Karpas-422 (cell line): ENCODE measurements around the gene WDR76. TPM values are rescaled to one million over a fixed set of nuclear protein-coding genes. Genes with fewer than 3 reads are reported as not detected.

ENCODE experiments used
- DNase-seq: peaks from one replicate; pipeline ENCODE4 v3.0.0-alpha.2; 2015
- H2AFZ ChIP-seq: fragments of 200-600 bp; sonication (generic); 2 replicates; pipeline ENCODE4 v1.6.1; 2014; ENCODE audit warnings: antibody characterized with exemption, low read length, mixed read lengths
- H3K27ac ChIP-seq: fragments of 200-600 bp; sonication (generic); 2 replicates; pipeline ENCODE4 v1.5.1; 2014; ENCODE audit warnings: mild to moderate bottlenecking, low read length, moderate library complexity
- H3K27me3 ChIP-seq: fragments of 200-600 bp; sonication (generic); 2 replicates; pipeline ENCODE4 v1.6.1; 2014; ENCODE audit warnings: low read length, mixed read lengths
- H3K36me3 ChIP-seq: fragments of 200-600 bp; sonication (generic); 2 replicates; pipeline ENCODE4 v1.6.1; 2014; ENCODE audit warnings: low read length, mixed read lengths; ENCODE audit not compliant: insufficient read depth
- H3K4me1 ChIP-seq: fragments of 200-600 bp; sonication (generic); 2 replicates; pipeline ENCODE4 v1.6.1; 2014; ENCODE audit warnings: mild to moderate bottlenecking, low read length, mixed read lengths
- H3K4me2 ChIP-seq: fragments of 200-600 bp; sonication (generic); 2 replicates; pipeline ENCODE4 v1.6.1; 2014; ENCODE audit warnings: low read length, low read depth, mild to moderate bottlenecking; ENCODE audit not compliant: poor library complexity, severe bottlenecking
- H3K4me3 ChIP-seq: fragments of 200-600 bp; sonication (generic); 2 replicates; pipeline ENCODE4 v1.5.1; 2014; ENCODE audit warnings: mild to moderate bottlenecking, antibody characterized with exemption, low read length, mixed read lengths
- H3K79me2 ChIP-seq: fragments of 200-600 bp; sonication (generic); 2 replicates; pipeline ENCODE4 v1.6.1; 2014; ENCODE audit warnings: mild to moderate bottlenecking, low read length, mixed read lengths
- H3K9ac ChIP-seq: fragments of 200-600 bp; sonication (generic); 2 replicates; pipeline ENCODE4 v1.6.0; 2014; ENCODE audit warnings: low read length
- H3K9me2 ChIP-seq: fragments of 200-600 bp; sonication (generic), shearing (Covaris generic); replicated peaks from 2 replicates; pipeline ENCODE4 v1.6.0; 2014; ENCODE audit warnings: mild to moderate bottlenecking, low read length, moderate library complexity; ENCODE audit not compliant: insufficient read depth
- H3K9me3 ChIP-seq: fragments of 300-700, 200-600 bp; sonication (generic); 2 replicates; pipeline ENCODE4 v1.6.1; 2014; ENCODE audit warnings: low read length, mixed read lengths
- H4K20me1 ChIP-seq: fragments of 200-600 bp; sonication (generic); 2 replicates; pipeline ENCODE4 v1.6.1; 2014; ENCODE audit warnings: mild to moderate bottlenecking, antibody characterized with exemption, low read length, low read depth; ENCODE audit not compliant: insufficient read depth
- total RNA-seq: library from RNA; depleted of rRNA; stranded (reverse); fragments of >200 nt; shearing (Covaris generic); gene quantifications from 2 replicates; pipeline ENCODE4 v1.2.3, GENCODE V29; 2014; ENCODE audit warnings: low replicate concordance

The WDR76 gene
- total RNA-seq, 1 experiment from 2014 or later, result 43.8 TPM

DNA sequence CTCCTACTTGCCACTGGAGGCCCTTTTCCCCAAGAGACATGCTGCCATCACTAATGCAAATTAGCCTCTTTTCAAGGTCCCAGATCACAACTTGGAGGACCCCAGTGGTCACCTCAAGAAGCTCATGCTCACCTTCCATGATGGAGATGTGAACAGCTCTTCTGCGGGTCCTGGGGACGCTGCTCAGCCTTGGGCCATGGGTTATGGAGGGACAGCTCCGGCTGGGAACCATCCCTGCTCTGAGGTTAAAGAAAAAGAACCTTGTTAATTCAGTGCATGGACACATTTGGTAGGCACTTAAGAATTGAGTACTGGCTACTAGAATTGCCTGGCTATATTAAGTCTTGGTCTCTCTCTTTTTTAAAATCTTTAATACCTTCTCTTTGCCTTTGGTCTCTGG, 56.8 kb downstream of the WDR76 start:
- Histone ChIP-seq H3K4me2 (no peak overlapping the region), H3K36me3 (peaks cover 23% of the 10 kb centered on the region), H3K9ac (no peak overlapping the region), H2AFZ (no peak overlapping the region), H3K9me2 (no peaks in the 10 kb centered on the region), H3K79me2 (no peaks in the 10 kb centered on the region), H4K20me1 (no peaks in the 10 kb centered on the region), H3K4me1 (peaks cover 12% of the 10 kb centered on the region), H3K27me3 (no peaks in the 10 kb centered on the region), H3K4me3 (no peak overlapping the region), H3K27ac (no peak overlapping the region), H3K9me3 (no peaks in the 10 kb centered on the region)
- DNase-seq, result no peak

DNA sequence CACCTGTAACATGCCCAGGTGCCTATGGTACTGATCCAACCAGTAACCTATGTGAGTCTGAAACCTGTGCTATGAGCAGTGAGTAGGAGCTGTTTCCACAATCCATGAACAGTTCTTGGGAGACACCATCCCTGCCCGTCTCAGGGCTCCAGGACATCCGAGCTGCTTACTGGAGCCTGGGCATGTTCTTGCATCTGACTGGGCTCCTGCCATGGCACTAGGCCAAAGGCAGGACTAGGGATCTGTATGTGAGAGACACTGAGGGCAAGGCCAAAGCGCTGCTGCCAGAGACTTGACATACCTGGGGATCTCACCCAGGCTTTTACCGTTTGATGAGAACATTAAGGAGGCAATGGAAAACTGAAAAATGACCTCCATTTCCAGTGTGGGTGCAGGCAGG, 59.8 kb downstream of the WDR76 start:
- no peak overlapping the region for H3K4me3 ChIP-seq
- no peak overlapping the region for H3K9ac ChIP-seq
- no peak overlapping the region for H3K4me2 ChIP-seq
- H3K4me1 ChIP-seq, result no peaks in the 10 kb centered on the region
- H3K27ac ChIP-seq, result no peak overlapping the region
- H3K27me3 ChIP-seq, result no peaks in the 10 kb centered on the region
- no peak overlapping the region for H2AFZ ChIP-seq
- peaks cover 8% of the 10 kb centered on the region for H3K36me3 ChIP-seq
- H4K20me1 ChIP-seq, result no peaks in the 10 kb centered on the region
- H3K9me3 ChIP-seq, result no peaks in the 10 kb centered on the region
- H3K79me2 ChIP-seq, result no peaks in the 10 kb centered on the region
- no peaks in the 10 kb centered on the region for H3K9me2 ChIP-seq
- no peak for DNase-seq

DNA sequence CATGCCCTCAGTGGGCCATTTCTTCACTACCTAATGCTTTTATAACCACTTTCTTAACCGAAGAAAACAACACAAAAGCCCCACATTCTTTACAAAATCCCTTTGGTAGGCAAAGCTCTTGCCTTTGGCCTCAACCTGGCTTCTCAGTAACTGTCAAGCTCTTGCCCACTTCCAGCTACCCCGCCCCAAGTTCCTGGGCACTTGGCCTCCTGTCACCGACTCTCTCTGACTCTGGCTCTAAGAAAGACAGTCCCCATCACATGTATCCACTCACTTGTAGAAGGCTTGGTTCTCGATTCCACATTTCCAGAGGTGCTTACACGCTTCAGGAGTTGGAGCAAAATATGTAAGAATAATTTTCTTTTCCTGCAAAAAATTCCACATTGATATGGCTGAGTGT, 61.1 kb downstream of the WDR76 start:
- Histone ChIP-seq H3K9me2 (no peaks in the 10 kb centered on the region), H2AFZ (no peak overlapping the region), H3K79me2 (no peaks in the 10 kb centered on the region), H3K36me3 (0 out of 2 replicates have a peak, but pooled peaks cover 3% of the 10 kb centered on the region), H3K4me3 (no peak overlapping the region), H4K20me1 (no peaks in the 10 kb centered on the region), H3K9me3 (no peaks in the 10 kb centered on the region), H3K4me1 (no peaks in the 10 kb centered on the region), H3K9ac (no peak overlapping the region), H3K4me2 (no peak overlapping the region), H3K27ac (no peak overlapping the region), H3K27me3 (no peaks in the 10 kb centered on the region)
- no peak for DNase-seq

DNA sequence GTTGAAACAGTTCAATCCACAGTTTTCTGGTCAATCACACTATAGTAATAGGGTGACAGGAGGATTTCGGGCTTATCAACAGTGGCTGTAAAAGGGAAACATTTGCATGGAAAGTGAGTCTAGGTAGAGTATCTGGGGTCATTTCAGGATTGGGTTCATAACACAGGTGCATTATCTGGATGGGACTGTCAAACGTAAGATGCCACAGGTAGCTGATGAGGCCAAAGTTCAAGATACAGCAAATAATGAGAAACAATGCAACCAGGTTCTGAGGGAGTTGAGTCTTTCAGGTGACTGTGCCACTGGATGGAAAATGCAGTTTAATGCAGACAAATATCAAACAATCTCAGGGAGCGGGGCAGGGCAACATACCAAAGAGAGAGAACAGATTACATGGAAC, 62.2 kb downstream of the WDR76 start:
- Histone ChIP-seq H3K9me2 (no peaks in the 10 kb centered on the region), H4K20me1 (no peaks in the 10 kb centered on the region), H3K9me3 (no peaks in the 10 kb centered on the region), H3K27me3 (no peaks in the 10 kb centered on the region), H2AFZ (no peak overlapping the region), H3K4me1 (no peaks in the 10 kb centered on the region), H3K9ac (no peak overlapping the region), H3K36me3 (no peaks in the 10 kb centered on the region), H3K4me3 (no peak overlapping the region), H3K4me2 (no peak overlapping the region), H3K79me2 (no peaks in the 10 kb centered on the region), H3K27ac (no peak overlapping the region)
- DNase-seq, result no peak

DNA sequence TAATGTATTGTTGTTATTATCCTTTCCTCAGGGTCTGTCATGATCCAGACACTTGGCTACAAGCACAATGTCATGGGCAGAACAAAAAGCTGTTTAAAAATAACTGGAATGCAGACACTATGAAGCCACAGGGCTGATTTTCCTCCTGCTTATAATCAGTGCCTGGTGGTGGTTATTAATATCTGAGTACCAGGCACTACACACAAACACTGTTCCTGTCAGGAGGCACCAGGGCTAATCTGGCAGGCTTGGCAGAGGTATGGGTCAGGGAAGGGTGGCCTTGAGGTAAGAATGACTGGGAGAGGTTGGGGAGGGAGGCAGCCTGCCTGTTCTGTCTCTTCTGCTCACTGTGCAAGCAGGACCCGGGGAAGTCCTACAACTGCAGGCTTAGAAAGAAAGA, 67.2 kb downstream of the WDR76 start:
- H3K27ac ChIP-seq, result no peak overlapping the region
- no peak overlapping the region for H2AFZ ChIP-seq
- H3K4me3 ChIP-seq, result no peak overlapping the region
- H3K9me2 ChIP-seq, result no peaks in the 10 kb centered on the region
- H3K4me2 ChIP-seq, result no peak overlapping the region
- no peak overlapping the region for H3K9ac ChIP-seq
- no peaks in the 10 kb centered on the region for H3K79me2 ChIP-seq
- no peaks in the 10 kb centered on the region for H3K9me3 ChIP-seq
- H3K4me1 ChIP-seq, result no peaks in the 10 kb centered on the region
- no peaks in the 10 kb centered on the region for H4K20me1 ChIP-seq
- H3K27me3 ChIP-seq, result no peaks in the 10 kb centered on the region
- no peaks in the 10 kb centered on the region for H3K36me3 ChIP-seq
- no peak for DNase-seq

DNA sequence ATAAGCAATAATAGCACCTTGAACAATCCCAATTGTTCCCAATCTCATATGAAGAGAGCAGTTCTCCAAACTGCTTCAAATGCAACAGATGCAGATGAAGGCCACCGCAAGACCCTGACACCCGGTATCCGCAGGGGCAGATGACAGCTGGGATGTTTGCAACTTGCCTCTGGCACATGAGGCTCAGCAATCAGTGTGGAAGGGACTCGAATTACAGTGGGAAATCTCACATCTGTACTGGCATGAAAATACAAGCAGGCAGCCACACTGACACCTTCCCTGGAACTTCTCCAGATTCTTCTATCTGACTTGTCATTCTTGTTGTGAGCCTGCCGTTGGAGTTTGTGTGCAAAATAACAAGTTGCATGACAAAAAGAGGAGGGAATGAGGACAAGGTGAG, 68.8 kb downstream of the WDR76 start:
- Histone ChIP-seq H3K4me2 (no peak overlapping the region), H3K4me3 (no peak overlapping the region), H2AFZ (no peak overlapping the region), H3K9me3 (no peaks in the 10 kb centered on the region), H3K27ac (no peak overlapping the region), H3K36me3 (no peaks in the 10 kb centered on the region), H3K27me3 (no peaks in the 10 kb centered on the region), H3K9me2 (no peaks in the 10 kb centered on the region), H3K79me2 (no peaks in the 10 kb centered on the region), H3K9ac (no peak overlapping the region), H4K20me1 (no peaks in the 10 kb centered on the region), H3K4me1 (no peaks in the 10 kb centered on the region)
- no peak for DNase-seq

DNA sequence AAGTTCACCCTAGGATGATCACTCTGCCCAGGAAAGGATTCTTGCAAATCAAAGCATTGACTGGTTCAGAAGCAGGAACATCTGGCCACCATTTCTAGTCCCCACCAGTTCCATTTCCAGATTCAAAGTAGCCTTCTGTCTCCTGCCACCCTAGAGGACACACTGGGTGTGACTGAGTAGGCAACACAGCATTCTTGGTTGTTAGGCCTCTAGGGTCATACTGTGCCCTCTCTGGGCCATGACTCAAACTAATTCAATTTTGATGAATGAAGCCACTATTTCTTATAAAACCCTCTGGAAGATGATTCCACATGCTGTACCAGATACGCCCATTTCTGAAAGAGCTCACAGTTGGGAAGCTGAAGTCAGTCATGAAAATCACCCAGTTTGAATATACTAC, 69.7 kb downstream of the WDR76 start:
- no peak overlapping the region for H3K4me3 ChIP-seq
- no peaks in the 10 kb centered on the region for H3K79me2 ChIP-seq
- H3K9me3 ChIP-seq, result no peaks in the 10 kb centered on the region
- no peak overlapping the region for H3K4me2 ChIP-seq
- DNase-seq, result no peak
- H2AFZ ChIP-seq, result no peak overlapping the region
- no peak overlapping the region for H3K9ac ChIP-seq
- H3K4me1 ChIP-seq, result no peaks in the 10 kb centered on the region
- H3K27me3 ChIP-seq, result no peaks in the 10 kb centered on the region
- H3K36me3 ChIP-seq, result no peaks in the 10 kb centered on the region
- H4K20me1 ChIP-seq, result no peaks in the 10 kb centered on the region
- no peaks in the 10 kb centered on the region for H3K9me2 ChIP-seq
- no peak overlapping the region for H3K27ac ChIP-seq

DNA sequence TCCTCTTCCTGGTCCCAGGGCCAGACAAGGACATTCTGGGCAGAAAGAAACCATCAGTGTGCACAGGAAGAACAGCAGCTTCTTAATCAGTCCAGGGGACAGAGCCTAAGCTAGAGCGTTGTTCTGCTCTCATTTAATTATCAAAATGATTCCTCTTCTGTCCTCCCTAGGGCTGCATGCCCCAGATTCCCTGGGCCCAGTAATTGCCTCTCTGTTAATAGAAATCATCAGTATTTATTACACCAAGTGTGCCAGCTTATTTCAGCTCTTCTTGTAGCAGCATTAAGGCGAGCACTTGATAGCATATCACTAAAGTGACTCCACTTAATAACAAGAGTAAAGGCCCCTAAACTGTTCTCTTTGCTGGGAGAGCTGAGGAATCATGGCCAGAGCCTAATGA, 72.1 kb downstream of the WDR76 start:
- Histone ChIP-seq H3K36me3 (no peaks in the 10 kb centered on the region), H3K9me3 (no peaks in the 10 kb centered on the region), H3K4me3 (no peak overlapping the region), H2AFZ (no peak overlapping the region), H4K20me1 (no peaks in the 10 kb centered on the region), H3K27ac (no peak overlapping the region), H3K4me2 (no peak overlapping the region), H3K27me3 (no peaks in the 10 kb centered on the region), H3K4me1 (peaks cover under 1% of the 10 kb centered on the region), H3K9me2 (no peaks in the 10 kb centered on the region), H3K9ac (no peak overlapping the region), H3K79me2 (no peaks in the 10 kb centered on the region)
- no peak for DNase-seq

DNA sequence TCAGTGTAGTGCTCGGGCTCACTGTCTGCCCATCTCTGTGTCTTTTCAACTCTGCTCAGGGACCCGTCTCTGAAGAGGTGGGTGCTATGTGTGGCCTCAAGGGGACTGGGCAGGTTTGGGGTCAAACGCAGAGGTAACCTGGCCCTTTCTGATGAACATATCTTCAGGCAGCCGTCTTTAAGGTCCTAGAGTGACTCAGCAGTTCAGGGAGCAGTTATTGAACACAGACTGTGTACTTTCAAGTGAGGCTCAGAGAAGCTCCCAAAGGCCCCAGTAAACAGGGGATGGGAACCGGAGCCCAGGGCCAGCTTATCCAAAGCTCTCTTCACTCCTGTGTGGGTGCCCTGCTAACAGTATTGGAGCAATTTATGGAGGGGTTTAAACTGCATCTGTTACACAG, 73.1 kb downstream of the WDR76 start:
- Histone ChIP-seq H4K20me1 (no peaks in the 10 kb centered on the region), H3K9ac (no peak overlapping the region), H3K4me3 (no peak overlapping the region), H3K4me1 (peaks cover 3% of the 10 kb centered on the region), H3K27ac (no peak overlapping the region), H3K9me2 (no peaks in the 10 kb centered on the region), H3K27me3 (no peaks in the 10 kb centered on the region), H3K36me3 (no peaks in the 10 kb centered on the region), H3K4me2 (no peak overlapping the region), H2AFZ (no peak overlapping the region), H3K79me2 (no peaks in the 10 kb centered on the region), H3K9me3 (no peaks in the 10 kb centered on the region)
- no peak for DNase-seq
